ENCODE measurements around the gene OBSL1.
A peak's percentile ranks its signal among the peaks of the same experiment; 100 is the strongest.

OBSL1 gene

GRCh38 chr2:219605607-219605954, 34.2 kb upstream of the OBSL1 start:
- Histone ChIP-seq H3K9me3 (ENCODE audit: insufficient read depth, low read depth, low read length) (no peaks in the 10 kb centered on the region), H3K4me1 (ENCODE audit: insufficient read depth, low read length, poor library complexity, severe bottlenecking) (no peaks in the 10 kb centered on the region), H2AFZ (ENCODE audit: low read length) (no peak overlapping the region), H3K79me2 (ENCODE audit: insufficient read depth, low read length) (no peaks in the 10 kb centered on the region), H3K9me2 (replicated peaks; ENCODE audit: low read depth, low read length) (no peaks in the 10 kb centered on the region), H3F3A (ENCODE audit: low read depth) (no peaks in the 10 kb centered on the region), H3K4me3 (ENCODE audit: low read length, poor library complexity, severe bottlenecking) (no peak overlapping the region), H3K9ac (ENCODE audit: low read depth, low read length, poor library complexity, severe bottlenecking) (no peak overlapping the region), H3K36me3 (ENCODE audit: insufficient read depth, low read length) (peaks cover 16% of the 10 kb centered on the region; the same call in 1 of the 2 replicates), H3K4me2 (ENCODE audit: low read depth, low read length, poor library complexity, severe bottlenecking) (no peak overlapping the region), H3K27me3 (ENCODE audit: insufficient read depth, low read length, poor library complexity, severe bottlenecking) (no peaks in the 10 kb centered on the region), H4K20me1 (ENCODE audit: insufficient read depth, low read length, poor library complexity, severe bottlenecking) (no peaks in the 10 kb centered on the region)
- TF ChIP-seq EZH2phosphoT487 (IDR thresholded peaks at IDR 0.05; ENCODE audit: borderline replicate concordance) (no peak), CTCF (conservative IDR thresholded peaks at IDR 0.05; ENCODE audit: low read length) (no peak)

GRCh38 chr2:219603771-219604170, 32.4 kb upstream of the OBSL1 start:
- Histone ChIP-seq H3F3A (ENCODE audit: low read depth) (no peaks in the 10 kb centered on the region), H3K79me2 (ENCODE audit: insufficient read depth, low read length) (no peaks in the 10 kb centered on the region), H3K9me2 (replicated peaks; ENCODE audit: low read depth, low read length) (no peaks in the 10 kb centered on the region), H3K9me3 (ENCODE audit: insufficient read depth, low read depth, low read length) (no peaks in the 10 kb centered on the region), H4K20me1 (ENCODE audit: insufficient read depth, low read length, poor library complexity, severe bottlenecking) (no peaks in the 10 kb centered on the region), H3K4me3 (ENCODE audit: low read length, poor library complexity, severe bottlenecking) (no peak overlapping the region), H3K9ac (ENCODE audit: low read depth, low read length, poor library complexity, severe bottlenecking) (no peak overlapping the region), H3K36me3 (ENCODE audit: insufficient read depth, low read length) (peaks cover 16% of the 10 kb centered on the region; the same call in 1 of the 2 replicates), H2AFZ (ENCODE audit: low read length) (no peak overlapping the region), H3K4me2 (ENCODE audit: low read depth, low read length, poor library complexity, severe bottlenecking) (no peak overlapping the region), H3K4me1 (ENCODE audit: insufficient read depth, low read length, poor library complexity, severe bottlenecking) (no peaks in the 10 kb centered on the region), H3K27me3 (ENCODE audit: insufficient read depth, low read length, poor library complexity, severe bottlenecking) (no peaks in the 10 kb centered on the region)
- TF ChIP-seq EZH2phosphoT487 (IDR thresholded peaks at IDR 0.05; ENCODE audit: borderline replicate concordance) (no peak), CTCF (conservative IDR thresholded peaks at IDR 0.05; ENCODE audit: low read length) (no peak)

GRCh38 chr2:219598308-219599078, 27.2 kb upstream of the OBSL1 start:
- peak overlapping the region; percentile 88 for H3K4me2 ChIP-seq (ENCODE audit: low read depth, low read length, poor library complexity, severe bottlenecking)
- no peak for TF ChIP-seq CTCF (conservative IDR thresholded peaks at IDR 0.05; ENCODE audit: low read length)
- no peak for TF ChIP-seq EZH2phosphoT487 (IDR thresholded peaks at IDR 0.05; ENCODE audit: borderline replicate concordance)
- H3K4me1 ChIP-seq (ENCODE audit: insufficient read depth, low read length, poor library complexity, severe bottlenecking), result peaks cover 10% of the 10 kb centered on the region
- H3F3A ChIP-seq (ENCODE audit: low read depth), result no peaks in the 10 kb centered on the region
- H2AFZ ChIP-seq (ENCODE audit: low read length), result no peak overlapping the region
- H3K79me2 ChIP-seq (ENCODE audit: insufficient read depth, low read length), result peaks cover 5% of the 10 kb centered on the region; the same call in 1 of the 2 replicates
- no peaks in the 10 kb centered on the region for H3K9me2 ChIP-seq (replicated peaks; ENCODE audit: low read depth, low read length)
- H4K20me1 ChIP-seq (ENCODE audit: insufficient read depth, low read length, poor library complexity, severe bottlenecking), result no peaks in the 10 kb centered on the region
- no peaks in the 10 kb centered on the region for H3K27me3 ChIP-seq (ENCODE audit: insufficient read depth, low read length, poor library complexity, severe bottlenecking)
- peak overlapping the region; percentile 88 for H3K4me3 ChIP-seq (ENCODE audit: low read length, poor library complexity, severe bottlenecking)
- peak overlapping the region; percentile 92 for H3K9ac ChIP-seq (ENCODE audit: low read depth, low read length, poor library complexity, severe bottlenecking)
- H3K9me3 ChIP-seq (ENCODE audit: insufficient read depth, low read depth, low read length), result no peaks in the 10 kb centered on the region
- H3K36me3 ChIP-seq (ENCODE audit: insufficient read depth, low read length), result peaks cover 8% of the 10 kb centered on the region; the same call in 1 of the 2 replicates
